Breast epithelium (tissue), 4 donors: ENCODE data around the gene FRS3. TPM values are rescaled to one million over a fixed set of nuclear protein-coding genes. Genes with fewer than 3 reads are reported as not detected.

Source experiments
- DNase-seq, 2 donors: peaks; one replicate each; pipeline ENCODE4 v3.0.0-alpha.2; 2019; ENCODE audit warnings: low spot score in 2 of 2
- H3K27ac ChIP-seq, 2 donors: fragments of 200-600 bp; sonication (generic) in 1 of 2; one replicate each; pipeline ENCODE4 v1.5.1; 2016 to 2019; ENCODE audit warnings: mild to moderate bottlenecking in 1 of 2
- H3K27me3 ChIP-seq, 2 donors: fragments of 200-600 bp; sonication (generic) in 1 of 2; one replicate each; pipeline versions ENCODE4 v1.5.1 to v1.6.0; 2017 to 2019; ENCODE audit warnings: control low read depth in 1 of 2, mild to moderate bottlenecking in 1 of 2
- H3K36me3 ChIP-seq: fragments of 200-600 bp; one replicate; pipeline ENCODE4 v1.5.1; 2019
- H3K4me1 ChIP-seq, 2 donors: fragments of 200-600 bp; sonication (generic); one replicate each; pipeline ENCODE4 v1.5.1; 2016 to 2019; ENCODE audit warnings: control low read depth in 1 of 2
- H3K4me3 ChIP-seq, 3 donors: fragments of 200-600 bp; sonication (generic); 1 replicate in 2 of 3; 2 replicates in 1 of 3; pipeline ENCODE4 v1.5.1; 2016 to 2019; ENCODE audit warnings: mild to moderate bottlenecking in 3 of 3, moderate library complexity in 2 of 3
- H3K9me3 ChIP-seq, 2 donors: fragments of 200-600 bp; sonication (generic) in 1 of 2; one replicate each; pipeline ENCODE4 v1.5.1; 2016 to 2019; ENCODE audit warnings: control low read depth in 1 of 2
- CTCF ChIP-seq, 3 donors: fragments of 450-650 bp; IDR thresholded peaks; one replicate each; pipeline ENCODE4 v1.5.1; 2016 to 2017; ENCODE audit warnings: antibody characterized with exemption in 3 of 3, mild to moderate bottlenecking in 3 of 3, moderate library complexity in 3 of 3
- POLR2A ChIP-seq: fragments of 450-650 bp; IDR thresholded peaks from one replicate; pipeline ENCODE4 v1.6.1; 2016; ENCODE audit warnings: antibody characterized with exemption, mild to moderate bottlenecking, moderate library complexity
- POLR2AphosphoS5 ChIP-seq, 3 donors: sonication (generic); formaldehyde crosslinking; IDR thresholded peaks; one replicate each; pipeline ENCODE4 v1.6.1; 2017; ENCODE audit warnings: antibody characterized with exemption in 3 of 3
- intact Hi-C: fragments of 100-400 bp; cut with DNase I; formaldehyde crosslinking; loops from one replicate; pipeline ENCODE4 v1.15.1; 2023; ENCODE audit warnings: low total_unique reads
- total RNA-seq, 3 donors: library from RNA; depleted of rRNA; stranded (reverse); fragments of >200 nt; gene quantifications; one replicate each; pipeline ENCODE4 v1.1.0, GENCODE V29; 2016

FRS3 gene
- total RNA-seq, 3 donors from 2014 or later, result 3.5 to 4.3 (median 3.8) TPM

GRCh38 chr6:41746107-41746506 lies 33.6 kb downstream of the FRS3 start:
- no peak for TF ChIP-seq POLR2A
- no peak for TF ChIP-seq CTCF (IDR thresholded peaks at IDR 0.05)
- TF ChIP-seq POLR2AphosphoS5 (IDR thresholded peaks at IDR 0.05), result no peak
- intact Hi-C loops, result no loop called here
- Histone ChIP-seq H3K27me3 (no peaks in the 10 kb centered on the region), H3K9me3 (no peaks in the 10 kb centered on the region), H3K36me3 (no peaks in the 10 kb centered on the region), H3K27ac (no peak overlapping the region), H3K4me3 (no peak overlapping the region), H3K4me1 (no peaks in the 10 kb centered on the region)
- DNase-seq, result no peak

GRCh38 chr6:41744236-41744787 lies 35.4 kb downstream of the FRS3 start:
- Histone ChIP-seq H3K27ac (no peak overlapping the region), H3K4me3 (no peak overlapping the region), H3K36me3 (no peaks in the 10 kb centered on the region), H3K9me3 (no peaks in the 10 kb centered on the region), H3K27me3 (no peaks in the 10 kb centered on the region), H3K4me1 (no peaks in the 10 kb centered on the region)
- no peak for DNase-seq
- intact Hi-C loops, result no loop called here
- TF ChIP-seq POLR2AphosphoS5 (IDR thresholded peaks at IDR 0.05) (no peak), POLR2A (no peak), CTCF (IDR thresholded peaks at IDR 0.05) (no peak)

GRCh38 chr6:41743406-41744235 lies 36.1 kb downstream of the FRS3 start:
- no peaks in the 10 kb centered on the region for H3K4me1 ChIP-seq
- H3K27me3 ChIP-seq, result no peaks in the 10 kb centered on the region
- DNase-seq, result no peak
- no peaks in the 10 kb centered on the region for H3K9me3 ChIP-seq
- no peak overlapping the region for H3K4me3 ChIP-seq
- intact Hi-C loops, result no loop called here
- no peaks in the 10 kb centered on the region for H3K36me3 ChIP-seq
- no peak overlapping the region for H3K27ac ChIP-seq
- no peak for TF ChIP-seq POLR2AphosphoS5 (IDR thresholded peaks at IDR 0.05)
- no peak for TF ChIP-seq CTCF (IDR thresholded peaks at IDR 0.05)
- TF ChIP-seq POLR2A, result no peak

GRCh38 chr6:41741625-41742490 lies 37.8 kb downstream of the FRS3 start:
- Histone ChIP-seq H3K27ac (no peak overlapping the region), H3K27me3 (no peaks in the 10 kb centered on the region), H3K4me3 (no peak overlapping the region), H3K36me3 (no peaks in the 10 kb centered on the region), H3K4me1 (no peaks in the 10 kb centered on the region), H3K9me3 (no peaks in the 10 kb centered on the region)
- no peak for DNase-seq
- no peak for TF ChIP-seq POLR2AphosphoS5 (IDR thresholded peaks at IDR 0.05)
- TF ChIP-seq POLR2A, result no peak
- TF ChIP-seq CTCF (IDR thresholded peaks at IDR 0.05), result no peak
- intact Hi-C loops, result no loop called here
